ENCODE results near the gene MAP4K4. TPM values are rescaled to one million over a fixed set of nuclear protein-coding genes. Genes with fewer than 3 reads are reported as not detected.
A peak's percentile ranks its signal among the peaks of the same experiment; 100 is the strongest.

MAP4K4 gene
- total RNA-seq, 1 experiment from 2014 or later, result 136 TPM

DNA sequence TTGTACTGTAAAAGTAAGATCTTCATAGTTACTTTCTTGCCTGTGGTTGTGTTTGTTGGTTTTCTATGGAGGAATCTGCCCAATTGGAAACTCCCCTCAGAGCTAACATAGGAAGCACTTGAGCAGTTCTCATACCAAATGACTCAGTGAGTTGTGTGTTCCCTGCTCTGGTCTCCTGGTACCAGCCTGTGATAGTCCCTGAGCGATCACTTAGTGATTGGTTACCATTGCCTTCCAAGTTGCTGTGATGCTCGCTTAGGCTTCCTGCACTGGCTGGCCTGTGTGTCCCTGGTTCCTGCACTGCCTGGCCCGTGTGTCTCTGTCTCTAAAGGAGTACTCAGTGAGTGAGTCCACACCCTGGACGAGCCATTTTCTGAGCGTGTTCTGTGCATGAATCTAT is 133.0 kb downstream of the MAP4K4 start:
- peaks cover 35% of the 10 kb centered on the region for H3K36me3 Mint-ChIP-seq (ENCODE audit: insufficient read depth, unreplicated experiment)
- no TSS peak for BruUV-seq (replicated peaks)
- H3K4me3 Mint-ChIP-seq (ENCODE audit: low read depth, unreplicated experiment), result peak overlapping the region; percentile 30
- H3K27ac Mint-ChIP-seq (ENCODE audit: unreplicated experiment), result peak overlapping the region; percentile 87
- CTCF ChIA-PET, result interaction anchor here (1.6 to 2.4 kb wide), 5 partner anchors 12 to 412 kb away, joined by 3 to 17 read pairs (median 12); no protein-coding TSS in a partner anchor
- H3K9me3 Mint-ChIP-seq (ENCODE audit: low read depth, unreplicated experiment), result no peaks in the 10 kb centered on the region
- H3K27me3 Mint-ChIP-seq (ENCODE audit: unreplicated experiment), result no peaks in the 10 kb centered on the region
- peak; percentile 15 for DNase-seq
- intact Hi-C loops (cut with micrococcal nuclease; ENCODE audit: unreplicated experiment), result loop anchor here (1.0 kb wide), 1 partner anchor 312 kb away; no protein-coding TSS in a partner anchor
- no peak for TF ChIP-seq CTCF (IDR thresholded peaks at IDR 0.05; ENCODE audit: unreplicated experiment)
- peaks cover 52% of the 10 kb centered on the region for H3K4me1 Mint-ChIP-seq (ENCODE audit: low read depth, unreplicated experiment)

GRCh38 chr2:101831351-101831865 is 133.9 kb downstream of the MAP4K4 start:
- CTCF ChIA-PET, result interaction anchor here (0.9 to 2.4 kb wide), 14 partner anchors 9 to 554 kb away, joined by 3 to 17 read pairs (median 5); no protein-coding TSS in a partner anchor
- peak; percentile 64 for TF ChIP-seq CTCF (IDR thresholded peaks at IDR 0.05; ENCODE audit: unreplicated experiment)
- intact Hi-C loops (cut with micrococcal nuclease; ENCODE audit: unreplicated experiment), result loop anchor here (1.0 kb wide), 1 partner anchor 61 kb away; no protein-coding TSS in a partner anchor
- peak; percentile 73 for DNase-seq
- H3K9me3 Mint-ChIP-seq (ENCODE audit: low read depth, unreplicated experiment), result no peaks in the 10 kb centered on the region
- H3K4me3 Mint-ChIP-seq (ENCODE audit: low read depth, unreplicated experiment), result peak overlapping the region; percentile 30
- peaks cover 52% of the 10 kb centered on the region for H3K4me1 Mint-ChIP-seq (ENCODE audit: low read depth, unreplicated experiment)
- H3K36me3 Mint-ChIP-seq (ENCODE audit: insufficient read depth, unreplicated experiment), result peaks cover 43% of the 10 kb centered on the region
- H3K27ac Mint-ChIP-seq (ENCODE audit: unreplicated experiment), result peak overlapping the region; percentile 87
- BruUV-seq (replicated peaks), result no TSS peak
- no peaks in the 10 kb centered on the region for H3K27me3 Mint-ChIP-seq (ENCODE audit: unreplicated experiment)

GRCh38 chr2:101832114-101832513 is 134.6 kb downstream of the MAP4K4 start:
- no TSS peak for BruUV-seq (replicated peaks)
- H3K36me3 Mint-ChIP-seq (ENCODE audit: insufficient read depth, unreplicated experiment), result peaks cover 45% of the 10 kb centered on the region
- intact Hi-C loops (cut with micrococcal nuclease; ENCODE audit: unreplicated experiment), result loop anchor here (1.0 to 2.0 kb wide), 2 partner anchors 413 to 491 kb away; no protein-coding TSS in a partner anchor

GRCh38 chr2:101833890-101834523 is 136.5 kb downstream of the MAP4K4 start:
- no peak for DNase-seq
- no peak for TF ChIP-seq CTCF (IDR thresholded peaks at IDR 0.05; ENCODE audit: unreplicated experiment)
- H3K27ac Mint-ChIP-seq (ENCODE audit: unreplicated experiment), result no peak overlapping the region
- intact Hi-C loops (cut with micrococcal nuclease; ENCODE audit: unreplicated experiment), result loop anchor here (2.0 kb wide), 1 partner anchor 493 kb away; no protein-coding TSS in a partner anchor
- H3K36me3 Mint-ChIP-seq (ENCODE audit: insufficient read depth, unreplicated experiment), result peaks cover 42% of the 10 kb centered on the region
- no peaks in the 10 kb centered on the region for H3K9me3 Mint-ChIP-seq (ENCODE audit: low read depth, unreplicated experiment)
- CTCF ChIA-PET, result no interaction called here
- BruUV-seq (replicated peaks), result no TSS peak
- no peaks in the 10 kb centered on the region for H3K27me3 Mint-ChIP-seq (ENCODE audit: unreplicated experiment)
- H3K4me1 Mint-ChIP-seq (ENCODE audit: low read depth, unreplicated experiment), result peaks cover 29% of the 10 kb centered on the region
- H3K4me3 Mint-ChIP-seq (ENCODE audit: low read depth, unreplicated experiment), result no peak overlapping the region

More at GRCh38 chr2:101832114-101832513, 134.6 kb downstream of the MAP4K4 start:
- Mint-ChIP-seq H3K4me3 (ENCODE audit: low read depth, unreplicated experiment) (no peak overlapping the region), H3K27ac (ENCODE audit: unreplicated experiment) (no peak overlapping the region), H3K9me3 (ENCODE audit: low read depth, unreplicated experiment) (no peaks in the 10 kb centered on the region), H3K27me3 (ENCODE audit: unreplicated experiment) (no peaks in the 10 kb centered on the region), H3K4me1 (ENCODE audit: low read depth, unreplicated experiment) (peaks cover 47% of the 10 kb centered on the region)
- no peak for DNase-seq
- peak; percentile 24 for TF ChIP-seq CTCF (IDR thresholded peaks at IDR 0.05; ENCODE audit: unreplicated experiment)
- CTCF ChIA-PET, result interaction anchor here (0.9 to 2.4 kb wide), 13 partner anchors 8 to 555 kb away, joined by 3 to 17 read pairs (median 4); no protein-coding TSS in a partner anchor

Data from Calu3 (cell line).